Mesodermal cell (in vitro differentiated cells): Measurements from ENCODE around the gene FAM120A.

Experiments
- H3K27ac ChIP-seq: 2 replicates; pipeline ENCODE4 v1.7.0; 2013; ENCODE audit warnings: mild to moderate bottlenecking, low read depth, low read length, moderate library complexity; ENCODE audit not compliant: severe bottlenecking
- H3K36me3 ChIP-seq: 2 replicates; pipeline ENCODE4 v1.7.1; 2013; ENCODE audit warnings: mild to moderate bottlenecking, low read length, moderate library complexity; ENCODE audit not compliant: control insufficient read depth, insufficient read depth
- H3K4me1 ChIP-seq: one replicate; pipeline ENCODE4 v1.7.1; 2013; ENCODE audit warnings: mild to moderate bottlenecking, low read length; ENCODE audit not compliant: insufficient read depth, control insufficient read depth, poor library complexity, severe bottlenecking
- H3K4me3 ChIP-seq: 2 replicates; pipeline ENCODE4 v1.7.0; 2013; ENCODE audit warnings: low read length, control low read depth, mild to moderate bottlenecking; ENCODE audit not compliant: insufficient read depth, poor library complexity, severe bottlenecking; ENCODE audit errors: extremely low read depth
- H3K9me3 ChIP-seq: 2 replicates; pipeline ENCODE4 v1.7.1; 2013; ENCODE audit warnings: mild to moderate bottlenecking, low read length, moderate library complexity; ENCODE audit not compliant: control insufficient read depth
- WGBS, 2 experiments: methylation state at CpG; one replicate each; pipeline ENCODE4 v1.1.5; 2013; ENCODE audit warnings: missing lambda C conversion rate in 2 of 2; ENCODE audit not compliant: insufficient coverage in 2 of 2; 5-methylcytosine and 5-hydroxymethylcytosine counted together

FAM120A gene

DNA sequence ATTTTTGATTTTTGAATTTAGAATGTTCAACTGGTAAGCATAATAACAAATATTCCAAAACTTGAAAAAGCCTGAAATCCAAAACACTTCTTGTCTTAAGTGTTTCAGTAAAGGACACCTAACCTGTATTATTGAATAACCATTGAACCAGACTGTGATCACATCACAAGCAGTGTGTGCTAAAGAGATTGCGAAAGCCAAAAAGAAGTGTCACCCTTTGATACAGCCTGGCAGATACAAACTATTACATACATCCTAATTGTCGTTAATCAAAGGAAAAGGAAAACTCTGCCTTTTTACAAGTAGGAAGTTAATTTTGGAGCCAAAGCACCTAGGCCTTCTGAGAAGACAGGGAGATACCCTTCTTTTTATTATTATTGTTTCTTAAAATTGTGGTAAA, 10.3 kb downstream of the FAM120A start:
- Histone ChIP-seq H3K27ac (no peak overlapping the region), H3K4me1 (peaks cover 14% of the 10 kb centered on the region), H3K36me3 (peaks cover 5% of the 10 kb centered on the region), H3K4me3 (no peak overlapping the region), H3K9me3 (no peaks in the 10 kb centered on the region)
- 100% methylated on average over 1 of the region's 2 CpGs; no CpG with 5 or more reads in 1 of the 2 experiments for WGBS, 2 experiments

DNA sequence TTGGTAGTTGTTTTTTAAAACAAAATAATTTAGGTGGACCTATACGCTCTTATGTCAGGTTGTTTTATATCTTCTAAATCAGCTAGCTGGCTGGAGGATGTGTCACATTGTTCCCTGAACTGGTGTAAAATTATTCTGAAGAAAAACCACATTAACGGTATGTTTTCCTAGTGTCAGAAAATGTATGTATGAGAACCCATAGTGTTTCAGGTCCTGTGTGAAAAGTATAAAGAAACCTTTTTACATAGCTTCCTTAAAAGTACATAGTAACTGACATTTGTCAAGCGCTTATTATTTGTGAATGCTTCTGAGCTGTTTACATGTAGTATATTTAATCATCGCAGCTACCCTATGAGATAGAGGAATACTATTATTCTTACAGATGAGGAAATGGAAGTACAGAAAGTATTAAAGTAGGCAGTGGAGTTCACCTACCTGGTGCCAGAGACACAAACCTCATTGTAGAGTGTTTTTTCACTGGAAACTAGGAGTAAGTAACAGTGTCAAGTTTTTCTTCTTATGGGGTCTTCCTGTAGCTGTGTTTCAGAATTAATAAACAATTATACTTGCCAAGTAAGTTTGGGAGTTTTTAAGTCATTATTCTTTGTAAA, 12.3 kb downstream of the FAM120A start:
- no peak overlapping the region for H3K27ac ChIP-seq
- no peaks in the 10 kb centered on the region for H3K9me3 ChIP-seq
- H3K36me3 ChIP-seq = no peaks in the 10 kb centered on the region
- WGBS, 2 experiments = 83 to 100% methylated on average over 1 of the region's 4 CpGs
- H3K4me3 ChIP-seq = no peak overlapping the region
- H3K4me1 ChIP-seq = peaks cover 22% of the 10 kb centered on the region

DNA sequence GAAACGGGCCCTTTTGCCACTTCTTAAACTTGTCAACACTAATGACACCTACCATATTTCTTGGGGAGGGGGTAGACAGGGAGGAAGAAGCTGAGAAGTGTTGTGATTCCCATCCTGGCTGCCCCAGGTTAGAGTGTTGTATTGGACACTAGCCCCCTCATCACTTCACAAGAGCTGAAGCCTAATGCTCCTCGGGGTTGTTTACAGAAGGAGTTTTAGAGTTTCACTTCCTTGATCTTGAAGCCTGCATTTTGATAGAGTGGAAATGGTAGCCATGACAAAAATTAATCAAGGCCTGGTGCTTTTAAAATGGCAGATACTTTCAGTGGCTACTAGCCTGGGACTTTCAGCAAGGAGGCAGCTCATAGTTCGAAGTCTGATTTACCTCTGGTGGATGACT, 12.9 kb downstream of the FAM120A start:
- Histone ChIP-seq H3K4me1 (peaks cover 25% of the 10 kb centered on the region), H3K9me3 (no peaks in the 10 kb centered on the region), H3K36me3 (no peaks in the 10 kb centered on the region), H3K27ac (peak overlapping the region; percentile 41), H3K4me3 (no peak overlapping the region)
- 80% methylated on average over 1 of the region's 3 CpGs; no CpG with 5 or more reads in 1 of the 2 experiments for WGBS, 2 experiments

DNA sequence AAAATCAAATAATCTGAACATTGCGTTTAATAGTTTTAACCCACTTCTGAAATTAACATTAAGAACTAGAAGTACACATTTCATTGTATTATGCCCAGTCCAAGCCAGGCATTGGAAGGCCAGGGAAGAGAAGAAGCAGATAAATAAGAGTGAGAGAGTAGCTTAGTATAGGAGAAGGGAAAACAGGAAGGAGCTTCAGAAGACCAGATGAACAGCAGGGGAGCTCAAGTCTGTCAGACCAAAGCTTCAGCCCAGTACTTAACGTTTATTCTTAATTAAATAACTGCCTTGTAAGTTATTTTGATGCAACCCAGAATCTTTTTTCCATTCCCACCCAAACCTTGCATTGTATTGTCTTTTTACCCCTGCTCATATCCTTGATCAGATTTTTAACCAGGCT, 13.4 kb downstream of the FAM120A start:
- no CpG with 5 or more reads among the region's 2 CpGs for WGBS, 2 experiments
- H3K9me3 ChIP-seq = no peaks in the 10 kb centered on the region
- no peak overlapping the region for H3K4me3 ChIP-seq
- H3K27ac ChIP-seq = peak overlapping the region; percentile 41
- H3K36me3 ChIP-seq = no peaks in the 10 kb centered on the region
- H3K4me1 ChIP-seq = peaks cover 25% of the 10 kb centered on the region

DNA sequence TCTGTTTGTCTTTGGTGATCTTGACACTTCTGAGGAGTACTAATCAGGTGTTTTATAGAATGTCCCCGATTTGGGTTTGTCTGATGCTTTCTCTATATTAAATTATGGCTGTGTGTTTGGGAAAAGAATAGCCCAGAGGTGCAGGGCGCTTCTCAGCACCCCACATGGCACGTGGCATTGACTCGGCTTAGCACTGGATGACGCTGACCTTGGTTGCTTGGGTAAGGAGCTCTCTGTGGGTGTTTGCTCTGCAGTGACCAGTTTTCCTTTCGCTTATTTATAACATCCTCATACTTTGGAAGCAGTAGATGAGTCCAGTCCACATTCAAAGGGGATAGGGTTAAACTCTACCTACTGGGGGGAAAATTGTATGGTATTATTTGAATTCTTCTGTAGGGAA, 14.4 kb downstream of the FAM120A start:
- Histone ChIP-seq H3K36me3 (peaks cover 3% of the 10 kb centered on the region), H3K4me1 (peaks cover 25% of the 10 kb centered on the region), H3K4me3 (no peak overlapping the region), H3K9me3 (no peaks in the 10 kb centered on the region), H3K27ac (no peak overlapping the region)
- 88% methylated on average over 5 of the region's 6 CpGs; no CpG with 5 or more reads in 1 of the 2 experiments for WGBS, 2 experiments

DNA sequence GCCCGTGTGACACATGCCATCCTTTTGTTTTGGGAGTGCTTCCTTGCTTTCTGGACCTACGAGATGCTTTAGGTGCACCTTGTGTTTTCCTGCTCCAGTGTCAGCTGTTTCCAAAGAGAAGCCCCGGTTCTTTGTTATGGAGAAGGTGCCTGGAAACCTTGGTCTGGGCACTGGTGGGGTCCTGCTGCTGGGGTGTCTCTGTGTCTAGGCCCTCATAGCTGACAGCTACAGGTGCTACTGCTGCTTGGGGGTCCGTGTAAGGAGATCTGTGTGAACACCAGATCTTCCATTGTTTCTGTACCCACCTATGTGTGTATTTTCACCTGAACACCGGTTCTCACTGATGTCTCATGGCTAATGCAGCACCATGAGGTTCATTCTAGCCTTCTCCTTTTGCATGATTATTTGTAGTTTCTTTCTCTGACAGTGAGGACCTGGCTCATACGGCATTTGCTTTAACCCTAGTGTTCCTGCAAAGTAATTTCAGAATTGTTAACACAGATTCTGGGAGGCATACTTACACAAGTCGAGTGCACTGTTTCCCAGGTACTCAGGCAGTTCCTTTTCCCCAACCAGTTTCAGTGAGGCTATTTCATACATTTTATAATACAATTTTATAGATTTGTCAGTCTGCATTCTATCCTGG, 15.1 kb downstream of the FAM120A start:
- Histone ChIP-seq H3K4me1 (peaks cover 25% of the 10 kb centered on the region), H3K27ac (no peak overlapping the region), H3K36me3 (peaks cover 9% of the 10 kb centered on the region), H3K9me3 (no peaks in the 10 kb centered on the region), H3K4me3 (no peak overlapping the region)
- WGBS, 2 experiments = 70 to 81% methylated on average over 5 to 7 of the region's 7 CpGs

DNA sequence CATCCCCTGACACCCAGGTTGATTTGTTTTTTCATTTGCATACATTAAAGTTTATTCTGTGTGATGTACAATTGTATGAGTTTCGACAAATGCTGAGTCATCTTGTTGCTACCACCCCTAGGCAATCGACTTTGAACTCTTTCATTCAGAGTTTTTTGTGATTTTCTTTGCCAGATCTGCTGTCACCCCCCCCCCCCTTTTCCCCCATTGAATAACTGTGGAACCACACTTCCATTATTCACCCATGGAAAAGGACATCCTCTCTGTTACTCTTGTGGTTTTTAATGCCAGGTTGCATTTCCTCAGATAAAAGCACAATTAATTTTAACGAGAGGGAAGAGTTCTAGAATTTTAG, 15.6 kb downstream of the FAM120A start:
- no peak overlapping the region for H3K4me3 ChIP-seq
- H3K4me1 ChIP-seq = peaks cover 25% of the 10 kb centered on the region
- no peak overlapping the region for H3K27ac ChIP-seq
- no peaks in the 10 kb centered on the region for H3K9me3 ChIP-seq
- WGBS, 2 experiments = 83% methylated on average over 2 of the region's 3 CpGs
- peaks cover 13% of the 10 kb centered on the region for H3K36me3 ChIP-seq

DNA sequence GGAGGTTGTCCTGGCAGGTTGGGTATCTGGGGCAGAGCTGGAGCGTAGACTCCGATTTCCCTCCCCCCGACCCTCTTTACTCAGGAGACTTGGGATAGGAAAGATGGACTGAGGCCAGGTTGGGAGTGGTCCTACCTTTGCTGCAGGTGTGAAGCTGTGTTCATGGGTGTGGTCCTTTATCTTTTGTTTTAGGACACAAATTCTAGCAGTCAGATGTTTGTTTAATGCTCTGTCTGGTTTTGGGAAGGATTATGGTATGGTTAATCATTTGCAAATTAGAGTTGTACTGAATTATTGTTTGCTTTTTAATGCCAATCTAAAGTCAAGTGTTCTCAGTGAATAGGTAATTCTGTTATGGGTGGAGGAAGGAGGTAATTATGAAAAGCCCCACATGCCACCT, 16.0 kb downstream of the FAM120A start:
- no peak overlapping the region for H3K27ac ChIP-seq
- H3K4me3 ChIP-seq = no peak overlapping the region
- no CpG with 5 or more reads among the region's 3 CpGs for WGBS, 2 experiments
- H3K36me3 ChIP-seq = peaks cover 17% of the 10 kb centered on the region
- H3K4me1 ChIP-seq = peaks cover 25% of the 10 kb centered on the region
- H3K9me3 ChIP-seq = no peaks in the 10 kb centered on the region

DNA sequence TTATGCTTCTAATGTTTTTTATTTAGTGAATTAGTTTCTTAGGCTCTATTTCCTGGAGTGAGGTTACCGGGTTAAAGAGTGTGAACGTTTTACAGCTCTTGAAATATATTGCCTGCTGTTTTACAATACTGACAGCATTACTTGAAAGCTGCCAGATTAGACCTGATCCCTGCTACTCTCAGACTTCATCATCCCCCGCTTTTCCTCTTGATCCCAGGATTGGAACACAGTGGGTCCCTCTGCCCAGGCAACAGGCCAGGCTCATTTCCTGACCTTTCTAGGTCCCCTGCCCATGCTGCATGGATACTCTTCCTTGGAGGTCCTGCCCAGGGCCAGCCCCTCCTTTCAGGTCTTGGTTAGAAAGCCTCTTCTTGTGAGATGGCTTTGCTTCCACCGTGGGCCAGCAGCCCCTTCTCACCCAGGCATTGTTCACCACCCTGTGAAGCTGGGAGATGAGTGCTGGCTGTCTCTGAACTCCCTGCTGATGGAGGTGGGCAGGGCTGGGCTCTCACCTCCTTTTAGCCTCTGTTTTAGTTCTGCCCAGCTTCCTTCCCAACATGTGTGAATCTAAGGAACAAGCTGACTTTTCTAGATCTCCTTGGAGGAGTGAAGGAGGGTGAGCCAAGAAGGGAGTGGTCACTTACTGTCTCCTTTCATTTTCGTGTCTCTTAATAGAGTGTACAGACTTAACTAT, 17.4 kb downstream of the FAM120A start:
- Histone ChIP-seq H3K27ac (no peak overlapping the region), H3K9me3 (no peaks in the 10 kb centered on the region), H3K36me3 (peaks cover 28% of the 10 kb centered on the region), H3K4me3 (no peak overlapping the region), H3K4me1 (peaks cover 25% of the 10 kb centered on the region)
- WGBS, 2 experiments = 51% methylated on average over 3 to 4 of the region's 5 CpGs

DNA sequence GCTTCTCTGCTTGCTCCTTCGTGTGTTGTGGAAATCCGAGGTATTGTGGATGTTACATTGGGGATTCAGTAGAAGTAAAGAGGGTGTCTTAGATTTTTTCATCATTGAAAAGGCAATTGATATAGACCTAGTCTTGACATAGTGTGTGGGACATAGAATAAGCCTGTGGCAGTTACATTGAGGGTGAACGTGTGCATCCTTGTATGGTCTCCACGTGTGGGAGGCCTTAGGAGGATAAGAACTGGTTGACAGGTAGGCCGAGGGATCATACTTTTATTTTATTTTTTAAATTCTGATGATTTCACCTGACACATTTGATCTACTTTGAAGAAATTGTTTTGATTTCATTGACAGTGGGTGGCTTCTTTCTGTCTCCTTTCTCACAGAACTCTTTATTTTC, 18.9 kb downstream of the FAM120A start:
- no peak overlapping the region for H3K4me3 ChIP-seq
- no peaks in the 10 kb centered on the region for H3K9me3 ChIP-seq
- WGBS, 2 experiments = 95 to 100% methylated on average over 2 to 3 of the region's 5 CpGs
- no peak overlapping the region for H3K27ac ChIP-seq
- H3K4me1 ChIP-seq = peaks cover 13% of the 10 kb centered on the region
- peaks cover 39% of the 10 kb centered on the region for H3K36me3 ChIP-seq

DNA sequence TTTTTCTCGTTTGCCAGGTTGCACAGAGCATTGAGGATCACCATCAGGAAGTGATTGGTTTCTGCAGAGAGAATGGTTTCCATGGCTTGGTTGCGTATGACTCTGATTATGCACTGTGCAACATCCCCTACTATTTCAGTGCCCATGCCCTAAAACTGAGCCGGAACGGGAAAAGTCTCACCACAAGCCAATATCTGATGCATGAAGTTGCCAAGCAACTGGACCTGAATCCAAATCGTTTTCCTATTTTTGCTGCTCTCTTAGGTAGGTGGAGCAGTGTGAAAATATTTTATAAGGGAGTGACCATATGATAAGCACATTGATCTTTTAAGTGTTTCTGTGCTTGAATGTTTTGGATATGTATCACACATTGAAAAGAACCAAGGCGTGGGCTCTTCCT, 19.6 kb downstream of the FAM120A start:
- H3K36me3 ChIP-seq = peaks cover 40% of the 10 kb centered on the region
- no peak overlapping the region for H3K4me3 ChIP-seq
- H3K4me1 ChIP-seq = peaks cover 10% of the 10 kb centered on the region
- H3K9me3 ChIP-seq = no peaks in the 10 kb centered on the region
- H3K27ac ChIP-seq = no peak overlapping the region
- WGBS, 2 experiments = 91 to 97% methylated on average over 4 to 6 of the region's 6 CpGs
